H9 (cell line): Measurements from ENCODE around the gene ELK1. TPM values are rescaled to one million over a fixed set of nuclear protein-coding genes. Genes with fewer than 3 reads are reported as not detected.
A peak's percentile ranks its signal among the peaks of the same experiment; 100 is the strongest.

Experiments used
- DNase-seq: peaks from one replicate; pipeline ENCODE4 v3.0.0-alpha.2; 2017
- H2AFZ ChIP-seq: one replicate; pipeline ENCODE4 v1.6.1; 2013; ENCODE audit warnings: mild to moderate bottlenecking, low read length, control low read depth, moderate library complexity
- H2AK5ac ChIP-seq: 2 replicates; pipeline ENCODE4 v1.6.1; 2013; ENCODE audit warnings: low read length, control low read depth, mixed read lengths; ENCODE audit not compliant: insufficient read length
- H2BK120ac ChIP-seq: one replicate; pipeline ENCODE4 v1.6.1; 2013; ENCODE audit warnings: low read depth, mild to moderate bottlenecking, low read length, control low read depth, inconsistent platforms; ENCODE audit not compliant: poor library complexity, severe bottlenecking
- H2BK12ac ChIP-seq: 2 replicates; pipeline ENCODE4 v1.6.1; 2013; ENCODE audit warnings: low read length, control low read depth, mixed read lengths, low read depth; ENCODE audit not compliant: insufficient read length
- H2BK15ac ChIP-seq: 2 replicates; pipeline ENCODE4 v1.6.1; 2013; ENCODE audit warnings: low read depth, low read length, control low read depth
- H2BK20ac ChIP-seq: one replicate; pipeline ENCODE4 v1.6.1; 2013; ENCODE audit warnings: low read depth, mild to moderate bottlenecking, low read length, control low read depth, inconsistent platforms; ENCODE audit not compliant: poor library complexity, severe bottlenecking
- H2BK5ac ChIP-seq: 2 replicates; pipeline ENCODE4 v1.6.1; 2013; ENCODE audit warnings: low read length, control low read depth, mixed read lengths; ENCODE audit not compliant: insufficient read length
- H3K14ac ChIP-seq: 2 replicates; pipeline ENCODE4 v1.6.1; 2013; ENCODE audit warnings: low read length, control low read depth; ENCODE audit not compliant: insufficient read depth
- H3K18ac ChIP-seq: 2 replicates; pipeline ENCODE4 v1.6.1; 2013; ENCODE audit warnings: low read depth, mild to moderate bottlenecking, mixed read lengths, low read length, control low read depth; ENCODE audit not compliant: insufficient read length
- H3K23ac ChIP-seq: 2 replicates; pipeline ENCODE4 v1.6.1; 2013; ENCODE audit warnings: low read length, control low read depth, mixed read lengths, low read depth; ENCODE audit not compliant: insufficient read length
- H3K23me2 ChIP-seq: 2 replicates; pipeline ENCODE4 v1.6.1; 2013; ENCODE audit warnings: low read depth, mild to moderate bottlenecking, mixed read lengths, low read length, control low read depth; ENCODE audit not compliant: insufficient read length, poor library complexity, severe bottlenecking
- H3K27ac ChIP-seq: 2 replicates; pipeline ENCODE4 v1.5.1; 2013; ENCODE audit warnings: low read length, control low read depth, mixed read lengths, low read depth; ENCODE audit not compliant: insufficient read length
- H3K27me3 ChIP-seq: 2 replicates; pipeline ENCODE4 v1.6.1; 2013; ENCODE audit warnings: low read length, control low read depth, inconsistent platforms; ENCODE audit not compliant: insufficient read depth
- H3K4ac ChIP-seq: 2 replicates; pipeline ENCODE4 v1.6.1; 2013; ENCODE audit warnings: low read depth, mild to moderate bottlenecking, control low read depth, inconsistent platforms, low read length, moderate library complexity
- H3K4me1 ChIP-seq: 2 replicates; pipeline ENCODE4 v1.6.1; 2013; ENCODE audit warnings: low read length, control low read depth, inconsistent platforms; ENCODE audit not compliant: insufficient read depth
- H3K4me2 ChIP-seq: 2 replicates; pipeline ENCODE4 v1.6.1; 2013; ENCODE audit warnings: low read length, control low read depth, mixed read lengths; ENCODE audit not compliant: insufficient read length, insufficient read depth
- H3K56ac ChIP-seq: 2 replicates; pipeline ENCODE4 v1.6.1; 2013; ENCODE audit warnings: low read depth, mild to moderate bottlenecking, mixed read lengths, low read length, control low read depth; ENCODE audit not compliant: insufficient read length
- H3K79me1 ChIP-seq: 2 replicates; pipeline ENCODE4 v1.6.1; 2013; ENCODE audit warnings: low read depth, mild to moderate bottlenecking, moderate library complexity, low read length, control low read depth, inconsistent platforms; ENCODE audit not compliant: insufficient read depth, poor library complexity, severe bottlenecking
- H3K79me2 ChIP-seq: 2 replicates; pipeline ENCODE4 v1.6.1; 2013; ENCODE audit warnings: low read length, control low read depth, inconsistent platforms; ENCODE audit not compliant: insufficient read depth
- H3K9ac ChIP-seq: 2 replicates; pipeline ENCODE4 v1.6.1; 2013; ENCODE audit warnings: low read length, control low read depth, mixed read lengths; ENCODE audit not compliant: insufficient read length; ENCODE audit errors: extremely low read depth
- H3K9me3 ChIP-seq: one replicate; pipeline ENCODE4 v1.6.1; 2013; ENCODE audit warnings: low read depth, low read length, inconsistent platforms; ENCODE audit not compliant: control insufficient read depth
- H3T11ph ChIP-seq: one replicate; pipeline ENCODE4 v1.6.1; 2013; ENCODE audit warnings: mild to moderate bottlenecking, low read length, control low read depth, inconsistent platforms
- H4K20me1 ChIP-seq: one replicate; pipeline ENCODE4 v1.6.1; 2013; ENCODE audit not compliant: control insufficient read depth, insufficient read length, insufficient read depth
- H4K5ac ChIP-seq: 2 replicates; pipeline ENCODE4 v1.6.1; 2013; ENCODE audit warnings: low read depth, mild to moderate bottlenecking, mixed read lengths, low read length, control low read depth; ENCODE audit not compliant: insufficient read length
- H4K8ac ChIP-seq: replicated peaks from 2 replicates; pipeline ENCODE4 v1.6.1; 2013; ENCODE audit warnings: low read length, control low read depth, mixed read lengths, low read depth; ENCODE audit not compliant: insufficient read length
- H4K91ac ChIP-seq: 2 replicates; pipeline ENCODE4 v1.6.1; 2013; ENCODE audit warnings: low read depth, mild to moderate bottlenecking, moderate library complexity, mixed read lengths, low read length, control low read depth; ENCODE audit not compliant: insufficient read length
- H3K27ac Mint-ChIP-seq, 3 experiments: 2 replicates in 2 of 3; 3 replicates in 1 of 3; pipeline ENCODE4 v1.8.0; 2020 to 2021; ENCODE audit warnings: mixed read lengths in 3 of 3, mild to moderate bottlenecking in 1 of 3, moderate library complexity in 1 of 3
- H3K27me3 Mint-ChIP-seq: 2 replicates; pipeline ENCODE4 v1.8.0; 2021; ENCODE audit warnings: low read depth, mild to moderate bottlenecking, moderate library complexity, mixed read lengths
- H3K36me3 Mint-ChIP-seq, 3 experiments: 2 replicates in 2 of 3; 3 replicates in 1 of 3; pipeline ENCODE4 v1.8.0; 2020 to 2021; ENCODE audit warnings: low read depth in 3 of 3, mixed read lengths in 3 of 3; ENCODE audit not compliant: insufficient read depth in 1 of 3
- H3K4me1 Mint-ChIP-seq, 2 experiments: 2 replicates each; pipeline ENCODE4 v1.8.0; 2020; ENCODE audit warnings: mixed read lengths in 2 of 2
- H3K4me3 Mint-ChIP-seq, 2 experiments: 2 replicates in 1 of 2; 3 replicates in 1 of 2; pipeline ENCODE4 v1.8.0; 2020 to 2021; ENCODE audit warnings: mild to moderate bottlenecking in 2 of 2, mixed read lengths in 2 of 2, moderate library complexity in 1 of 2
- H3K9me3 Mint-ChIP-seq, 2 experiments: 2 replicates in 1 of 2; 3 replicates in 1 of 2; pipeline ENCODE4 v1.8.0; 2020; ENCODE audit warnings: mild to moderate bottlenecking in 2 of 2, mixed read lengths in 2 of 2, moderate library complexity in 1 of 2
- WGBS: extraction: QIAGEN DNeasy Blood & Tissue Kit; methylation state at CpG from one replicate; pipeline ENCODE4 v1.1.7; 2013; ENCODE audit warnings: missing lambda C conversion rate, low lambda C conversion rate, mixed read lengths; ENCODE audit not compliant: insufficient read length; ENCODE audit errors: extremely low coverage; 5-methylcytosine and 5-hydroxymethylcytosine counted together
- microRNA-seq: library from miRNA; unstranded; fragments of <30 nt; microRNA quantifications from one replicate; pipeline ENCODE4, GENCODE V29; 2020; ENCODE audit warnings: borderline microRNAs expressed
- total RNA-seq: library from RNA; stranded (reverse); gene quantifications from 2 replicates; pipeline ENCODE4 v1.2.1, GENCODE V29; 2021
- TF ChIP-seq, protein P1 (sequence below): fragments of 200-600 bp; sonication (generic); conservative IDR thresholded peaks from 3 replicates; pipeline ENCODE4 v1.8.0; 2021; ENCODE audit warnings: antibody characterized with exemption, mild to moderate bottlenecking

Gene ELK1
- total RNA-seq, 1 experiment from 2014 or later, result 49.8 TPM

- no peak overlapping the region for H3T11ph ChIP-seq
- H3K36me3 Mint-ChIP-seq, result peaks cover 19 to 26% (median 20%) of the 10 kb centered on the region in 3 experiments; a peak in 6 of 7 replicates
- TF ChIP-seq, protein P1, sequence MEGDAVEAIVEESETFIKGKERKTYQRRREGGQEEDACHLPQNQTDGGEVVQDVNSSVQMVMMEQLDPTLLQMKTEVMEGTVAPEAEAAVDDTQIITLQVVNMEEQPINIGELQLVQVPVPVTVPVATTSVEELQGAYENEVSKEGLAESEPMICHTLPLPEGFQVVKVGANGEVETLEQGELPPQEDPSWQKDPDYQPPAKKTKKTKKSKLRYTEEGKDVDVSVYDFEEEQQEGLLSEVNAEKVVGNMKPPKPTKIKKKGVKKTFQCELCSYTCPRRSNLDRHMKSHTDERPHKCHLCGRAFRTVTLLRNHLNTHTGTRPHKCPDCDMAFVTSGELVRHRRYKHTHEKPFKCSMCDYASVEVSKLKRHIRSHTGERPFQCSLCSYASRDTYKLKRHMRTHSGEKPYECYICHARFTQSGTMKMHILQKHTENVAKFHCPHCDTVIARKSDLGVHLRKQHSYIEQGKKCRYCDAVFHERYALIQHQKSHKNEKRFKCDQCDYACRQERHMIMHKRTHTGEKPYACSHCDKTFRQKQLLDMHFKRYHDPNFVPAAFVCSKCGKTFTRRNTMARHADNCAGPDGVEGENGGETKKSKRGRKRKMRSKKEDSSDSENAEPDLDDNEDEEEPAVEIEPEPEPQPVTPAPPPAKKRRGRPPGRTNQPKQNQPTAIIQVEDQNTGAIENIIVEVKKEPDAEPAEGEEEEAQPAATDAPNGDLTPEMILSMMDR, result no peak
- no peak for DNase-seq
- H3K27ac Mint-ChIP-seq, result peak overlapping the region in 2 of 3 experiments; percentile 10 to 52; a peak in 3 of 7 replicates
- H3K79me2 ChIP-seq, result no peaks in the 10 kb centered on the region
- no peak overlapping the region for H3K23ac ChIP-seq
- H4K5ac ChIP-seq, result no peak overlapping the region
- H3K27ac ChIP-seq, result no peak overlapping the region
- H3K14ac ChIP-seq, result no peak overlapping the region
- H2BK120ac ChIP-seq, result no peak overlapping the region
- H3K4me2 ChIP-seq, result no peak overlapping the region
- H3K79me1 ChIP-seq, result no peaks in the 10 kb centered on the region
- WGBS, result no CpG with 5 or more reads among the region's 11 CpGs
- no peaks in the 10 kb centered on the region; the same call in 1 of the 2 replicates for H3K27me3 Mint-ChIP-seq
- peaks cover 43% of the 10 kb centered on the region for H3K9me3 ChIP-seq
- H3K56ac ChIP-seq, result no peak overlapping the region
- no peaks in the 10 kb centered on the region for H3K27me3 ChIP-seq
- H3K23me2 ChIP-seq, result peaks cover 4% of the 10 kb centered on the region
- no peak overlapping the region for H2BK12ac ChIP-seq
- H3K4ac ChIP-seq, result no peak overlapping the region
- no peak overlapping the region for H3K18ac ChIP-seq
- H3K4me1 ChIP-seq, result no peaks in the 10 kb centered on the region
- H2BK15ac ChIP-seq, result no peak overlapping the region
- no peak overlapping the region for H2BK20ac ChIP-seq
- no peak overlapping the region for H2AK5ac ChIP-seq
- no peak overlapping the region for H3K9ac ChIP-seq
- H3K4me3 Mint-ChIP-seq, result no peak overlapping the region; a peak in 1 of 5 replicates
- no peaks in the 10 kb centered on the region for H4K20me1 ChIP-seq
- no peak overlapping the region for H2BK5ac ChIP-seq
- H3K9me3 Mint-ChIP-seq, result peaks cover 71 to 81% of the 10 kb centered on the region in 2 experiments
- H3K4me1 Mint-ChIP-seq, result peaks cover 11 to 21% of the 10 kb centered on the region in 2 experiments
- no peak overlapping the region for H4K91ac ChIP-seq
- H2AFZ ChIP-seq, result no peak overlapping the region
- H4K8ac ChIP-seq, result no peak overlapping the region
Measured at GRCh38 chrX:47586043-47586787, 64.1 kb downstream of the ELK1 start.

Small RNA genes within 50 kb of the gene (microRNA-seq; reads per million reads assigned to microRNA genes)
- gene MIR4769, result not detected

Other genes starting within 250 kb of the ELK1 start
- gene ZNF41, start 167.3 kb downstream of the ELK1 start, total RNA-seq, result 2.5 and 3.1 TPM in 2 replicates
- 48.1 and 48.4 TPM in 2 replicates for gene ARAF, start 89.4 kb downstream of the ELK1 start, total RNA-seq
- 65.1 and 72.5 TPM in 2 replicates for gene TIMP1, start 68.1 kb downstream of the ELK1 start, total RNA-seq
- 11.7 TPM in 2 replicates for gene SYN1, start 30.7 kb downstream of the ELK1 start, total RNA-seq
- gene CFP, start 20.6 kb downstream of the ELK1 start, total RNA-seq, result 2.3 and 2.8 TPM in 2 replicates
- 83.0 and 95.1 TPM in 2 replicates for gene UXT, start 8.6 kb upstream of the ELK1 start, total RNA-seq
- 8.9 and 11.0 TPM in 2 replicates for gene ZNF81, start 186.3 kb upstream of the ELK1 start, total RNA-seq